ENCODE data around the gene SOX6.

The SOX6 gene

DNA sequence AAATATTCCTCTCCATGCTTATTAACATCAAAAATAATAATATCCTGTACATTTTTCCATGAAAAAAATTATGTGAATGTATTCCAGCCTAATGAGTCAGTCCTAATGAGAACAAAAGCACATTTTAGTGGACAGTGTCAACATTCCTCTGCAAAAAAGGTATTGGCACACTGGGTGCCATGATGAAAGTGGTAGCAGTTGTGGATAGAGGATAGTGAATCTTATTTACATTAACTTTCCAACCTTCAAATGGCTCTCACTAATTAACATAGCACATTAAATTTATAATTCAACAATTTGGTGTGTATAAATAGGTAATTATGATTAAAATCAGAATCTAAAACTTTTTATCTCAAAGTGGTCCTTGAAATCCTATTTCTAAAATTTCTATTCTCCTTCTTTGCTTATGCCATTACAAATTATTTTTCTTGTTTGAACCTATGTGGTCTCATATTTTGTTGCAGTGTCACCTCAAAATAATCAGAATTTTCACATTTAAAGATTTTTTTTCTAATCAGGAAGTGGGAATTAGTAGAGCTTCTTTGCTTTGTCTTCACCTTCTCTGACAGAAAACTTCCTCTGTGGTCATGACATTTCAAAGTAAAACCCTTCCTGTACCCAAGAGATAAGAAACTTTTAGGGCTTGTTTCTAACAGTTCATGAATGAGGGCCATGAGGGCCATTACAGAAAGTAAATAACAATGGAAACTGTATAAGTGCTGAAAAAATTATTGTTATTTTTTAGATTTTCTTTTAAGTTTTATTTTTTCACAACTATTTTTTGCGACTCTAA is 18.7 kb downstream of the SOX6 start:
- no peak overlapping the region for H3K4me3 ChIP-seq (ENCODE audit: low read length)
- no peak for DNase-seq (ENCODE audit: low read depth)
- TF ChIP-seq, protein P1, sequence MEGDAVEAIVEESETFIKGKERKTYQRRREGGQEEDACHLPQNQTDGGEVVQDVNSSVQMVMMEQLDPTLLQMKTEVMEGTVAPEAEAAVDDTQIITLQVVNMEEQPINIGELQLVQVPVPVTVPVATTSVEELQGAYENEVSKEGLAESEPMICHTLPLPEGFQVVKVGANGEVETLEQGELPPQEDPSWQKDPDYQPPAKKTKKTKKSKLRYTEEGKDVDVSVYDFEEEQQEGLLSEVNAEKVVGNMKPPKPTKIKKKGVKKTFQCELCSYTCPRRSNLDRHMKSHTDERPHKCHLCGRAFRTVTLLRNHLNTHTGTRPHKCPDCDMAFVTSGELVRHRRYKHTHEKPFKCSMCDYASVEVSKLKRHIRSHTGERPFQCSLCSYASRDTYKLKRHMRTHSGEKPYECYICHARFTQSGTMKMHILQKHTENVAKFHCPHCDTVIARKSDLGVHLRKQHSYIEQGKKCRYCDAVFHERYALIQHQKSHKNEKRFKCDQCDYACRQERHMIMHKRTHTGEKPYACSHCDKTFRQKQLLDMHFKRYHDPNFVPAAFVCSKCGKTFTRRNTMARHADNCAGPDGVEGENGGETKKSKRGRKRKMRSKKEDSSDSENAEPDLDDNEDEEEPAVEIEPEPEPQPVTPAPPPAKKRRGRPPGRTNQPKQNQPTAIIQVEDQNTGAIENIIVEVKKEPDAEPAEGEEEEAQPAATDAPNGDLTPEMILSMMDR (conservative IDR thresholded peaks at IDR 0.05; ENCODE audit: low read length) = no peak

DNA sequence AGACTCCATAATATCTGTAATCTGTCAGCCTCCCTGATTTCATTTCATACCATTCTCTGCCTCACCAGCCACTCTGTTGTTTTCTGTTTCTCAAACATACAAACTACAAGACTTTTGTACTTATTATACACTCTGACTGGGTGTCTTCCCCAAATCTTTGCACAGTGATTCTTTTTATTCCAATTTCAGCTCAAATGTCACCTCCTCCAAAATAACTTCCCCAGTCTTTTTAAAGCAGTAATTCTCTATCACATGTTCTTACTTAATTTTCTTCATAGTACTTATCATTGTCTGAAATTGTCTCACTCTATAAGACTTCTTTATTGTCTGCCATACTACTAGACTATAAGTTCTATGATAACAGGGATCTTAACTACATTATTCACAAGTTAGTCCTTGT is 19.6 kb downstream of the SOX6 start:
- no peak overlapping the region for H3K4me3 ChIP-seq (ENCODE audit: low read length)
- TF ChIP-seq, protein P1 (conservative IDR thresholded peaks at IDR 0.05; ENCODE audit: low read length) = no peak
- DNase-seq (ENCODE audit: low read depth) = no peak

DNA sequence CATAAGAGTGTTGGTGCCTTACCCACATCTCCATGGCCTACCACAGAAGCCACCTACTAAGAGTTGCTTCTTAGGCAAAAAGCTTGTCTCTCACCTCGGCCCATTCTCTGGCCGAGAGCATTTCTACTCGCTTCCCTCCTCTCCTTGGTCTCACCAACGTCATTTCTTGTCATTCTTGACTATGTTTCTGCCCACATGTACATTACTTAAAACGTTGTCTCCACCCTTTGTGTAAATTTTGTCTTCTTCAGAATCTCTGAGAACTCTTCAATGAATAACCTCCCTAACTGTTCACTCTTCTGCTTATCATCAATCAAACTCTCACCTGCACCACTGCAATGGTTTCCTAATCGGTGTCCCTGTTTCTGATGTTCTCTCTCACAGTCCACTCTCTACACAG is 20.1 kb downstream of the SOX6 start:
- DNase-seq (ENCODE audit: low read depth) = no peak
- TF ChIP-seq, protein P1 (conservative IDR thresholded peaks at IDR 0.05; ENCODE audit: low read length) = no peak
- H3K4me3 ChIP-seq (ENCODE audit: low read length) = no peak overlapping the region

DNA sequence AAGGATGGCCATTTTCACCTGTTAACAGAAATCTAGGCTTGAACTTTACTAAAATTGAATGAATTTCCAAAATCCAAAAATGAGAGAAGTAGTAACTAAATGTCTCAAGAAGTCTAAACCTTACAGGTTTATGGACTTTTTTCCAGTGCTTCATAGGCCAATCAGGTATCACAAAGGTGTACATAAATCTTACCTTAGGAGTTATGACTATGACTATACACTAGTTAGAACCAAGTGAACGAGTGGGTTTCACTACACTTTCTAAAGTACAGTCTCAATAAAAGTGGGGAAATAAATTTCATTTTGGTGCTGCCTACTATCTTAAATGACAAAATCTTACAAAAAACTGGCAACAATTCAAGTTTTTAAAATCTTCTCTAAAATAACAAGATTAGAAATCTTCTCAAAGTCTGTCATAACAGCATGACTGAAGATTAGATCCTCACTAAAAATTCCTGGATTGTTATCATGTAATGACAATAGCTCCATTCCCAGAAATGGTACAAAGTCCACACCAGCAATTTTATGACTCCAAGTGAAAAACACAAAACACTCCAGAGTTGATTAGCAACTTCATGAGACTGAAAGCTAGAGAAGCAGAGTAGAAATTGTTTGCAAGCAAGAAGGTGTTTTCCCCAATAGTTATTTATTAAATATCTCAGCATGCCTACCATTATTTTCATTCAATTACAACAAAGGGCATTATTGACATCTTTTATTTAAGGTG is 20.9 kb downstream of the SOX6 start:
- H3K4me3 ChIP-seq (ENCODE audit: low read length) = no peak overlapping the region
- no peak for DNase-seq (ENCODE audit: low read depth)
- TF ChIP-seq, protein P1 (conservative IDR thresholded peaks at IDR 0.05; ENCODE audit: low read length) = no peak

DNA sequence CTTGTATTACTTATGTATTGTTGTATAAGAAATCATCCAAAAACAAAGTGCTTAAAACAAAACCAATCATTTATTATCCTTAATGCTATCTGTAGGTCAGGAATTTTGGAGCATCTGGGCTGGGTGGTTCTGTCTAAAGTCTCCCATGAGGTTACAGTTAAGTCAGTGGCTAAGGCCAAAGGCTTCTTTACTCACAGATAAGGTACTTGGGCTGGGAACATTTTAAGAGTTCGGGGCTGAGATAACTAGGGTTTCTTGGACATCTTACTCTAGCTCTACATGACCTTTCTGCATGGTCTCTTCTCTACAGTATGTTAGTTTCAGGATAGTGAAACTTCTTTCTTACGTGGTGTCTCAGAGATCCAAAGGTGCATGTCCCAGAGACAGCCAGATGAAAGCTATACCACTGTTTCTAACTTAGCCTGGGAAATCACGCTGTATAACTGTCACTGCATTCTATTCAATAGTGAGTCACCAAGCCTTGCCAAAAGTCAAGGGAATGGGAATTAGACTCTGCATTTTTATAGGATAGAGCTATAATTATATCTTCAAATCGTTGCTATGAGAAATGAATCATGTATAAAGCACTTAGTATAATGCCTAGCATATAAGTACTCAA is 29.6 kb downstream of the SOX6 start:
- no peak overlapping the region for H3K4me3 ChIP-seq (ENCODE audit: low read length)
- TF ChIP-seq, protein P1 (conservative IDR thresholded peaks at IDR 0.05; ENCODE audit: low read length) = no peak
- DNase-seq (ENCODE audit: low read depth) = no peak

DNA sequence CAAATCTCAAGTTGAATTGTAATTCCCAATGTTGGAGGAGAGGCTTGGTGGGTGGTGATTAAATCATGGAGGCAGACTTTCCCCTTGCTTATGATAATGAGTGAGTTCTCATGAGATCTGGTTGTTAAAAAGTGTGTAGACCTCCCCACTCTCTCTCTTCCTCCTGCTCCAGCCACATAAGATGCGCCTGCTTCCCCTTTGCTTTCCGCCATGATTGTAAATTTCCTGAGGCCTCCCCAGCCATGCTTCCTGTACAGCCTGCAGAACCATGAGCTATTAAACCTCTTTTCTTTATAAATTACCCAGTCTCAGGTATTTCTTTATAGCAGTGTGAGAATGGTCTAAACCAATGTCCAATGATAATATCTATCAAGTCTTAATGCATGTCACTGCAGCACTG is 34.2 kb downstream of the SOX6 start:
- TF ChIP-seq, protein P1 (conservative IDR thresholded peaks at IDR 0.05; ENCODE audit: low read length) = no peak
- H3K4me3 ChIP-seq (ENCODE audit: low read length) = no peak overlapping the region
- DNase-seq (ENCODE audit: low read depth) = no peak
